IMR-90 (cell line): ENCODE data around the gene NR2F2. TPM values are rescaled to one million over a fixed set of nuclear protein-coding genes. Genes with fewer than 3 reads are reported as not detected.

Experiments
- ATAC-seq: fragments of 200-7000 bp; cut with Tn5 transposase; 2 replicates; pipeline ENCODE4 v1.9.1; 2020; ENCODE audit warnings: low read depth, mild to moderate bottlenecking, moderate library complexity
- BruUV-seq: library from RNA; stranded (reverse); fragments of 400-500 nt; replicated peaks from 2 replicates; lab custom pipeline; 2021; lab: Mats Ljungman, UMichigan
- CTCF ChIA-PET: fragments of 300-600 bp; formaldehyde crosslinking; extraction: SDS; loops from one replicate; lab custom pipeline; 2021; ENCODE audit warnings: antibody characterized with exemption; lab: Yijun Ruan, JAX
- POLR2A ChIA-PET: fragments of 300-600 bp; sonication (Branson Sonifier 250); formaldehyde crosslinking; loops from one replicate; lab custom pipeline; 2022; ENCODE audit warnings: antibody characterized with exemption; ENCODE audit not compliant: unreplicated experiment; lab: Charles Lee
- DNase-seq: peaks from one replicate; pipeline ENCODE4 v3.0.0; 2013
- H2AFZ ChIP-seq: replicated peaks from 2 replicates; pipeline ENCODE3; 2013; ENCODE audit warnings: low read length, mild to moderate bottlenecking; ENCODE audit not compliant: poor library complexity
- H2AK5ac ChIP-seq: 2 replicates; pipeline ENCODE4 v1.6.1; 2013; ENCODE audit warnings: low read depth, low read length, inconsistent platforms
- H2AK9ac ChIP-seq: replicated peaks from 2 replicates; pipeline ENCODE3; 2013; ENCODE audit warnings: mild to moderate bottlenecking, low read depth, low read length, moderate library complexity; ENCODE audit not compliant: poor library complexity
- H2BK120ac ChIP-seq: 2 replicates; pipeline ENCODE4 v1.6.1; 2013; ENCODE audit warnings: low read depth, low read length, inconsistent platforms
- H2BK15ac ChIP-seq: 3 replicates; pipeline ENCODE4 v1.6.1; 2013; ENCODE audit warnings: low read depth, low read length, inconsistent platforms
- H2BK20ac ChIP-seq: 2 replicates; pipeline ENCODE4 v1.6.1; 2013; ENCODE audit warnings: low read depth, mild to moderate bottlenecking, inconsistent platforms, low read length, moderate library complexity
- H2BK5ac ChIP-seq: 2 replicates; pipeline ENCODE4 v1.6.1; 2013; ENCODE audit warnings: mild to moderate bottlenecking, low read depth, low read length, inconsistent platforms; ENCODE audit not compliant: poor library complexity, severe bottlenecking
- H3K14ac ChIP-seq: replicated peaks from 2 replicates; pipeline ENCODE4 v1.6.1; 2013; ENCODE audit warnings: low read depth, low read length, inconsistent platforms
- H3K18ac ChIP-seq: 2 replicates; pipeline ENCODE4 v1.6.1; 2013; ENCODE audit warnings: low read depth, low read length, control low read depth
- H3K23ac ChIP-seq: 2 replicates; pipeline ENCODE4 v1.6.1; 2013; ENCODE audit warnings: low read depth, low read length, inconsistent platforms
- H3K27ac ChIP-seq: 2 replicates; pipeline ENCODE4 v1.5.1; 2013; ENCODE audit warnings: mild to moderate bottlenecking, control low read depth, low read length; ENCODE audit not compliant: insufficient read depth
- H3K27me3 ChIP-seq: 2 replicates; pipeline ENCODE4 v1.6.1; 2013; ENCODE audit warnings: low read length; ENCODE audit not compliant: control insufficient read depth, insufficient read depth
- H3K36me3 ChIP-seq: 2 replicates; pipeline ENCODE4 v1.6.1; 2013; ENCODE audit warnings: low read length, mixed read lengths; ENCODE audit not compliant: control insufficient read depth, insufficient read depth
- H3K4ac ChIP-seq: 2 replicates; pipeline ENCODE4 v1.6.1; 2013; ENCODE audit warnings: low read depth, low read length, inconsistent platforms
- H3K4me1 ChIP-seq: 2 replicates; pipeline ENCODE4 v1.6.1; 2013; ENCODE audit warnings: low read length, mixed read lengths; ENCODE audit not compliant: control insufficient read depth, insufficient read depth
- H3K4me2 ChIP-seq: 2 replicates; pipeline ENCODE4 v1.6.1; 2013; ENCODE audit warnings: low read depth, mild to moderate bottlenecking, control low read depth, low read length, moderate library complexity
- H3K4me3 ChIP-seq: 2 replicates; pipeline ENCODE4 v1.5.1; 2013; ENCODE audit warnings: low read depth, mild to moderate bottlenecking, control low read depth, low read length, moderate library complexity; ENCODE audit not compliant: insufficient read depth
- H3K56ac ChIP-seq: 2 replicates; pipeline ENCODE4 v1.6.1; 2013; ENCODE audit warnings: low read length, inconsistent platforms; ENCODE audit not compliant: insufficient read depth; ENCODE audit errors: extremely low read depth
- H3K79me1 ChIP-seq, 2 experiments: 2 replicates each; pipeline ENCODE4 v1.6.1; 2013; ENCODE audit warnings: low read length in 2 of 2, inconsistent platforms in 1 of 2, low read depth in 1 of 2
- H3K9ac ChIP-seq: 2 replicates; pipeline ENCODE4 v1.6.1; 2013; ENCODE audit warnings: low read depth, low read length, control low read depth
- H3K9me1 ChIP-seq: 2 replicates; pipeline ENCODE4 v1.6.1; 2013; ENCODE audit warnings: low read length, inconsistent platforms; ENCODE audit not compliant: insufficient read depth
- H3K9me3 ChIP-seq: 2 replicates; pipeline ENCODE4 v1.6.1; 2013; ENCODE audit warnings: low read length; ENCODE audit not compliant: control insufficient read depth, insufficient read depth
- H4K20me1 ChIP-seq: 2 replicates; pipeline ENCODE4 v1.6.1; 2013; ENCODE audit warnings: low read length, inconsistent platforms; ENCODE audit not compliant: insufficient read depth
- H4K5ac ChIP-seq: 2 replicates; pipeline ENCODE4 v1.6.1; 2013; ENCODE audit warnings: mild to moderate bottlenecking, low read depth, low read length, control low read depth
- H4K8ac ChIP-seq, 2 experiments: 2 replicates each; pipeline ENCODE4 v1.6.1; 2013; ENCODE audit warnings: low read depth in 2 of 2, low read length in 2 of 2, control low read depth in 1 of 2, inconsistent platforms in 1 of 2
- H4K91ac ChIP-seq: 2 replicates; pipeline ENCODE4 v1.6.1; 2013; ENCODE audit warnings: low read depth, low read length, inconsistent platforms; ENCODE audit not compliant: insufficient read depth
- CEBPB ChIP-seq: IDR thresholded peaks from 2 replicates; pipeline ENCODE4 v1.6.1; 2012; ENCODE audit warnings: low read depth, low read length, improper control_type of control experiment
- MAFK ChIP-seq: IDR thresholded peaks from 2 replicates; pipeline ENCODE4 v1.6.1; 2012; ENCODE audit warnings: low read depth, low read length, improper control_type of control experiment
- MXI1 ChIP-seq: IDR thresholded peaks from 2 replicates; pipeline ENCODE4 v1.6.1; 2012; ENCODE audit warnings: low read depth, mild to moderate bottlenecking, low read length, moderate library complexity, borderline replicate concordance
- POLR2A ChIP-seq: IDR thresholded peaks from 2 replicates; pipeline ENCODE4 v1.6.1; 2012; ENCODE audit warnings: mild to moderate bottlenecking, low read depth, low read length
- RAD21 ChIP-seq: IDR thresholded peaks from 2 replicates; pipeline ENCODE4 v1.6.1; 2012; ENCODE audit warnings: low read length, improper control_type of control experiment
- WGBS, 2 experiments: methylation state at CpG; one replicate each; pipeline versions ENCODE4 v1.1.5 to v1.1.7; 2013; ENCODE audit warnings: missing lambda C conversion rate in 2 of 2; ENCODE audit not compliant: insufficient read length in 1 of 2; ENCODE audit errors: extremely low coverage in 2 of 2; 5-methylcytosine and 5-hydroxymethylcytosine counted together
- dilution Hi-C: fragments of 300-500 bp; cut with HindIII; formaldehyde crosslinking; loops from one replicate; pipeline ENCODE4 v1.14.3; 2018; ENCODE audit warnings: low sequenced_read_pairs; ENCODE audit not compliant: unreplicated experiment
- in situ Hi-C: fragments of 300-500 bp; cut with MboI; formaldehyde crosslinking; loops from 3 replicates; pipeline ENCODE4 v1.14.3; 2019; ENCODE audit warnings: low sequenced_read_pairs, inconsistent platforms, mixed read lengths
- intact Hi-C: fragments of 100-400 bp; cut with micrococcal nuclease; formaldehyde crosslinking; loops from 2 replicates; pipeline ENCODE4 v1.10.0; 2022
- polyA plus RNA-seq, 3 experiments: library from polyadenylated mRNA; depleted of rRNA; stranded (reverse); fragments of >200 nt; gene quantifications; 2 replicates each; pipeline ENCODE4 v1.2.3, GENCODE V29; 2012; ENCODE audit warnings: low replicate concordance in 1 of 3
- total RNA-seq: library from RNA; depleted of rRNA; stranded (reverse); fragments of >200 nt; gene quantifications from 2 replicates; pipeline ENCODE4 v1.2.3, GENCODE V29; 2012

Gene NR2F2
- total and polyA plus RNA-seq, 2 of the 4 experiments (the other 2 are of a cell fraction): 20.3 to 161 TPM

- Histone ChIP-seq H2BK120ac (no peak overlapping the region), H2BK15ac (no peak overlapping the region), H3K4ac (no peak overlapping the region; the same call in 1 of the 2 replicates), H2AFZ (no peak overlapping the region), H3K27ac (no peak overlapping the region), H4K20me1 (no peaks in the 10 kb centered on the region), H3K56ac (no peak overlapping the region), H3K27me3 (no peaks in the 10 kb centered on the region), H3K4me1 (0 out of 2 replicates have a peak, but pooled peaks cover 2% of the 10 kb centered on the region), H3K4me2 (no peak overlapping the region), H2AK9ac (no peak overlapping the region), H2AK5ac (no peak overlapping the region), H4K8ac (no peak overlapping the region), H3K18ac (no peak overlapping the region), H3K9me3 (no peaks in the 10 kb centered on the region), H4K91ac (no peak overlapping the region), H2BK20ac (no peak overlapping the region), H4K5ac (no peak overlapping the region), H3K14ac (no peak overlapping the region), H3K9me1 (no peaks in the 10 kb centered on the region), H2BK5ac (no peak overlapping the region), H3K9ac (no peak overlapping the region), H3K23ac (no peak overlapping the region), H3K79me1 (peaks cover 8 to 16% of the 10 kb centered on the region in 2 experiments; a peak in 3 of 4 replicates), H3K36me3 (no peaks in the 10 kb centered on the region), H3K4me3 (no peak overlapping the region)
- BruUV-seq: no TSS peak
- no CpG with 5 or more reads among the region's 2 CpGs for WGBS, 2 experiments
- in situ Hi-C loops: no loop called here
- ChIA-PET POLR2A (interaction anchor here (0.6 kb wide), 1 partner anchor 33 kb away, joined by 3 read pairs; no protein-coding TSS in a partner anchor), CTCF (no interaction called here)
- no peak for DNase-seq
- dilution Hi-C loops: no loop called here
- TF ChIP-seq MAFK (no peak), MXI1 (no peak), POLR2A (no peak), CEBPB (no peak), RAD21 (no peak)
- intact Hi-C loops: no loop called here
- ATAC-seq: no peak
These were observed 13.4 kb upstream of the NR2F2 start for GRCh38 chr15:96316953-96317629.
